ENCODE data around the gene AIP. TPM values are rescaled to one million over a fixed set of nuclear protein-coding genes. Genes with fewer than 3 reads are reported as not detected.

The AIP gene
- total RNA-seq, 1 donor = 38.4 TPM

DNA sequence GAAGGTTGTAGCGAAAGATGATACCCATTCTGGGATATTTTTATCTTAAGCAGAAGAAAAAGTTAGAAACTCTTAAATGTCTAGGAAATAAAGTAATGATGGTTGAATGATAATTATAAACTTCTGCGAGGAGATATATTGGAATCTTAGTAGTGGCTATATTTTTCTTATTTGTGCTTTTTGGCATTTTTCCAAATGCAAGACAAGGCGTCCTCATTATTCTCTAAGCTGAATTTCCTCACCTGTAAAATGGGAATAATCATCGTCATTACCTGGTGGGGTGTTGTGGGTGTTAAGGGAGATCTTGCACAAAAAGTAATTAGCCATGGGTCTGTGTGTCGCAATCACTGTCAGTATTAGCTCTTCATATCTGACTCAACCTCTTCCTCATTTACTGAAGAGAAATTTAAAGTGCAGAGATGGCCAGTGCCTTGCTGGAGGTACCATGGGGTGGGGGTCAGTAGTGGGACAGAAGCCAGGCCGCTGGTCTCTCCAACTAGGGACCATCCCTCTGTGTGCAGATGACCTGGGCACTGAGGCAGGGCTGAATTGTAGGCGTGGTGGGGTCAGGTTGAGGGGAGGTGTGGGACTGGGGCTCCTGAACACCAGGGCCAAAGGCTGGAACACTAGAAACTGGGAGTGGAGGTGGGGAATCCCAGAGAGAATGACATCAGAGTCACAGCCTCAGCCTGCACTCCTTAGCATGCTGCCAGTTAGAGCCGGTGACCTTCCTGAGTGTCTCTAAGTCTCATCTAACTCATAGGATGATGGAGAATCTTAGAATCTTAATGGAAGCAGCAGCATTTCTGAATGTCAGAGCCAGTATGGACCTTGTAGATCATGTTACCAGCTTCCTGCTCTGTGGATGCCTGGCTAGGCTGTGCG, 18.2 kb downstream of the AIP start:
- TF ChIP-seq, protein P1, sequence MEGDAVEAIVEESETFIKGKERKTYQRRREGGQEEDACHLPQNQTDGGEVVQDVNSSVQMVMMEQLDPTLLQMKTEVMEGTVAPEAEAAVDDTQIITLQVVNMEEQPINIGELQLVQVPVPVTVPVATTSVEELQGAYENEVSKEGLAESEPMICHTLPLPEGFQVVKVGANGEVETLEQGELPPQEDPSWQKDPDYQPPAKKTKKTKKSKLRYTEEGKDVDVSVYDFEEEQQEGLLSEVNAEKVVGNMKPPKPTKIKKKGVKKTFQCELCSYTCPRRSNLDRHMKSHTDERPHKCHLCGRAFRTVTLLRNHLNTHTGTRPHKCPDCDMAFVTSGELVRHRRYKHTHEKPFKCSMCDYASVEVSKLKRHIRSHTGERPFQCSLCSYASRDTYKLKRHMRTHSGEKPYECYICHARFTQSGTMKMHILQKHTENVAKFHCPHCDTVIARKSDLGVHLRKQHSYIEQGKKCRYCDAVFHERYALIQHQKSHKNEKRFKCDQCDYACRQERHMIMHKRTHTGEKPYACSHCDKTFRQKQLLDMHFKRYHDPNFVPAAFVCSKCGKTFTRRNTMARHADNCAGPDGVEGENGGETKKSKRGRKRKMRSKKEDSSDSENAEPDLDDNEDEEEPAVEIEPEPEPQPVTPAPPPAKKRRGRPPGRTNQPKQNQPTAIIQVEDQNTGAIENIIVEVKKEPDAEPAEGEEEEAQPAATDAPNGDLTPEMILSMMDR (IDR thresholded peaks at IDR 0.05; ENCODE audit: insufficient read depth, low read length) = no peak

DNA sequence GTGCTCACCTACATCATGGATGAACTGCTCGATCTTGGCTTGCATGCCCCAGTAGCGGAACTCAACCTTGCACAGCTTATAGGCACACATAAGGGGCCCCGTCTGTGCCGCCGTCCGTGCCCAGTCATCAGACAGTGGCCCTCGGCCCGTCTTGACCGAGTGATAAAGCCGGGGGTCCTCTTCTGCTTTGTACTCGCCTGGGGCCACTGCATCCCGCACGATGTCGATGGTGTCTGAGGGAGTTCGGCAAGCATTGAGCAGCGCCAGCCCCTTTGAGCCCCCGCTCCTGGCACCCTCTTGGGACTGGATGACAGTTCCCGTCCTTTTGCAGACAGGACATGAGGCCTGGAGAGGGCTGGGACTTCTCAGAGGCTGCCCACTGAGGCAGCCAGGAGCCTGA, 19.0 kb downstream of the AIP start:
- TF ChIP-seq, protein P1 (IDR thresholded peaks at IDR 0.05; ENCODE audit: insufficient read depth, low read length) = no peak

More for the DNA sequence above, 18.2 kb downstream of the AIP start:
- no peak overlapping the region for H3K4me3 ChIP-seq (ENCODE audit: low read depth, low read length)
- DNase-seq (ENCODE audit: low read depth) = no peak

GRCh38 chr11:67502328-67502979, 19.6 kb downstream of the AIP start:
- TF ChIP-seq, protein P1 (IDR thresholded peaks at IDR 0.05; ENCODE audit: insufficient read depth, low read length) = no peak
- DNase-seq (ENCODE audit: low read depth) = no peak
- no peak overlapping the region for H3K4me3 ChIP-seq (ENCODE audit: low read depth, low read length)

More for the DNA sequence above, 19.0 kb downstream of the AIP start:
- H3K4me3 ChIP-seq (ENCODE audit: low read depth, low read length) = no peak overlapping the region
- DNase-seq (ENCODE audit: low read depth) = no peak

DNA sequence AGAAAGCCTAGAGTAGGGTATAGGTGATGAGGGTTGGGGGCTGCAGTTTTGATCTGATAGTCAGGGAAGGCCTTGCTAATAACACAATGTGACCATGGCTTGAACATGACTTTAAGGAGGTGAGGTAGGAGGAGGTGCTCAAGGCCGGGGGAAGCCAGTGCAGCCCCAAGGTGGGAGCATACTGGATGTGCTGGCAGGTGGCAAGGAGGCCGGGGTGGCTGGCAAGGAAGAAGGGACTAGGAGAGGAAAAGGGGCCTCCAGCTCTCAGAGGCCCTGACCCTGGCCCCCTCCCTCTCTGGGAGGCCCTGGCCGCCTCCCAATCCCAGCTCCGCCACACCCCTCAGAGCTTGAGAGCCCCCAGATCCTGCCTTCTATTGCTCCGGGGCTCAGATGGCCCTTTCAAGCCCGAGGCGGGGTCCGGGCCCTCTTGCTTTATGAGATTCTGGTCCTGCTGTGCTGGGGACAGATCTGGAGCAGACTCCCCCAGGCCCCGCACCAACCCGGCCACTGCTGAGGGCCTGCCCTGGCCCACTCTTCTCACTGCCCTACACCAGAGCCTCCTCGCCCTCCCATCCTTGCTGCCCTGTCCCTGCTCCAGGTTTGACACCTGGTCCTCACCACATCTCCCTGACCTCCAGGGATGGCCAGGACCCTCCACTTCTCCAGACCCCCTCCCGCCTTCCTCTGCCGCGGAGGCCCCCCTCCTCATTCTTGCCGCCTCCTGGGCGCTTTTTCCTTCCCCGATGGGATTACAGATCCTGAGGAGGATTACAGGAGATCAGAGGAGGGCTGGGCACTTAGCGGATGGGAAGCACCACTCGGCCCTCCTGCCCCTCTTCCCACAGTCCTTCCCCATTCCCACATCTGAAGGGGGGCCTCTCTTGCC, 20.5 kb downstream of the AIP start:
- TF ChIP-seq, protein P1 (IDR thresholded peaks at IDR 0.05; ENCODE audit: insufficient read depth, low read length) = no peak
- H3K4me3 ChIP-seq (ENCODE audit: low read depth, low read length) = peak overlapping the region; percentile 82
- no peak for DNase-seq (ENCODE audit: low read depth)

DNA sequence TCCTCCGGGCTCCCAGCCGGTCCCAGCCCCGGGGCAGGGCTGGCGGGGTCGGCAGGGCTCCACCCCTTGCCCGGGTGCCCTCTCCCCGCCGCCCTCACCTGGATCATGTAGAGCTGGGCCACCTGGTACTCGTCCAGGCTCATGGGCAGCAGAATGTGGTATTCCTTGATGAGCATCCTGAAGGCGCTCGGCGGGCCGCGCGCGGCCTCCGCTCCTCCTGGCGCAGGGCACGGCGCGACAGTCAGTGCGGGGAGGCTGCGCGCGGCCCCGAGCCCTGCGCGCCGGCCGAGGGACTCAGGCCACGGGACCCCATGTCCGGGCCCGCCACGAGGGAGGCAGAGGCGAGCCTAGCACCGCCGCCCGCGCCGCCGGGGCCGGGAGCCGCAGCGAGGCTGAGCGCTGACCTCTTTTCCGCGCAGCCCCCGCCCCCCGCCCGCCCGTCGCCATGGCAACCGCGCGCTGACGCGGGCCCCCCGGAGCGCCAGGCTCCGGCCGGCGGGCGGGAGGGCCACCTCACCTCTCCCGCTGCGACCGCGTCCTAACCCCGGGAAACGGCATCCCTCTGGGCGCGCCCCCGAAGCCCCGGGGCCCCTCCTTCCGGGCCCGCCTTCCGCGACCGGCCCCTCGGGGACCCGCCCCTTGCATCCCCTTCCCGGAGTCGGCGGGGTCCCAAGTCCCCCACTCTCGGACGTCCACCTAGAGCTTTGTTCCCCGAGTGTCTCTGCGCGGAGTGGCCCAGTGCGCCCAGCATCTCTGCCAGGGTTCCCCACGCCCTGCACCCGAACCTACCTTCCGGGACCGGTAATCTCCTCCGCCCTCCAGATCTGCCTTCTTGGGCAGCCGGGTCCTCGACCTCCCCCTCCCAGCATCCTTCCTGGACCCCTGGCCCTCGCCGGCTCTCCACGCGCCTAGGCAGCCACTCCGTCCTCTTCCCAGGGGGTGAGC, 21.5 kb downstream of the AIP start:
- TF ChIP-seq, protein P1 (IDR thresholded peaks at IDR 0.05; ENCODE audit: insufficient read depth, low read length) = no peak
- no peak for DNase-seq (ENCODE audit: low read depth)
- peak overlapping the region; percentile 82 for H3K4me3 ChIP-seq (ENCODE audit: low read depth, low read length)

All from fibroblast of the aortic adventitia (primary cell).